ENCODE measurements around the gene AGAP9.
"Not testable (repeated sequence)": the region's sequence is repeated elsewhere in the genome, so short reads cannot be mapped to it uniquely, and the experiment has no call there.

GRCh38 chr10:47465216-47465917, 58.1 kb downstream of the AGAP9 start:
- not testable (repeated sequence) for TF ChIP-seq IRF1 (CRISPR knock-in tag; IDR thresholded peaks at IDR 0.05); NR2C2 (CRISPR knock-in tag; IDR thresholded peaks at IDR 0.05); MLX (CRISPR knock-in tag; IDR thresholded peaks at IDR 0.05); CTCF (IDR thresholded peaks at IDR 0.05); JUN (CRISPR knock-in tag; IDR thresholded peaks at IDR 0.05)

Data from WTC11 (cell line).